ENCODE results near the gene TEDC2. TPM values are rescaled to one million over a fixed set of nuclear protein-coding genes. Genes with fewer than 3 reads are reported as not detected.

The TEDC2 gene
- total and polyA plus RNA-seq, 9 of the 15 experiments (the other 6 are each of a cell fraction or from before 2014, with no cell fraction given): 0.75 to 57.0 (median 17.6) TPM

DNA sequence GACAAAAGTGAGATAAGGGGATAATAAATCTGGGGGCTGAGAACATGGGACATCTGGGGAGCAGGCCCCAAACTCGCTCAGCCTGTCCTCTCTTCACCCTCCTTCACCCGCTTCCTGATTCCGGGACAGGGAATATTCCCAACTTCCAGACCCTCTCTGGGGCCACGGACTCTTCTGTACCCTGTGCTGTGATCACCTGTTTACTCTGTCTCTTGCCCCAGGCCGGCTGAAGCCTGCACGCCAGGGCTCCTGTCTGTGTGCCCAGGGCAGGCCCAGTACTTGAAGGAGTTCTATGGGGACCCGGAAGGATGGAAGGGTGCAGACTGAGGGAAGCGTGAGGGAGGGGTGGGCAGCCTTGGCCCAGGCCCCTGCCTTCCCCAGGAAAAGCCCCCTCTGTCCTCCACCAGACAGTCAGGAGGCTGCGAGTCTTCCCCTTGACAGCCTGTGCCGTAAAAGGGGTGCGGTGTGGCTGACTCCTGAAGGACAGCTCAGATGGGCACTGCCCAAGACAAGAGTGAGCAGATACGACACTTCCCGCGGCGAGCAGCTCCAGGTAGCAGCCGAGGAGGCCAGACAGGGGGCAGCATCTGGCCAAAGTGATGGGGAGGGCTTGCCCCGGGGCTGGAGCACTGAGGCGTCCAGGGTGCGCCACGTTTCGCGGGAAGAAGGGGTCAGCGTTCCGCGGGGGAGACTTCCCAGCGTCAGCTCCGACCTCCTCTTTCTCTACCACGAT, 31.7 kb upstream of the TEDC2 start (continued):
- TF ChIP-seq, protein P1, sequence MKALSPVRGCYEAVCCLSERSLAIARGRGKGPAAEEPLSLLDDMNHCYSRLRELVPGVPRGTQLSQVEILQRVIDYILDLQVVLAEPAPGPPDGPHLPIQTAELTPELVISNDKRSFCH (CRISPR knock-in tag; IDR thresholded peaks at IDR 0.05): no peak
- TF ChIP-seq, protein P1 (tag; IDR thresholded peaks at IDR 0.05): no peak
- TF ChIP-seq MTA2 (IDR thresholded peaks at IDR 0.05; ENCODE audit: low read depth) (no peak), HNRNPLL (IDR thresholded peaks at IDR 0.05; ENCODE audit: low read depth, low read length, poor library complexity, severe bottlenecking) (peak; percentile 7), SIN3A (IDR thresholded peaks at IDR 0.05; ENCODE audit: borderline replicate concordance in 2 of 2, control insufficient read depth in 1 of 2, low read depth in 2 of 2, low read length in 2 of 2) (0 out of 4 replicates have a peak, but pooled peaks of 1 of the 2 experiments have one; percentile 37), ZNF696 (CRISPR knock-in tag; conservative IDR thresholded peaks at IDR 0.05) (no peak), NFATC3 (IDR thresholded peaks at IDR 0.05) (no peak)
- TF ChIP-seq, protein P2, sequence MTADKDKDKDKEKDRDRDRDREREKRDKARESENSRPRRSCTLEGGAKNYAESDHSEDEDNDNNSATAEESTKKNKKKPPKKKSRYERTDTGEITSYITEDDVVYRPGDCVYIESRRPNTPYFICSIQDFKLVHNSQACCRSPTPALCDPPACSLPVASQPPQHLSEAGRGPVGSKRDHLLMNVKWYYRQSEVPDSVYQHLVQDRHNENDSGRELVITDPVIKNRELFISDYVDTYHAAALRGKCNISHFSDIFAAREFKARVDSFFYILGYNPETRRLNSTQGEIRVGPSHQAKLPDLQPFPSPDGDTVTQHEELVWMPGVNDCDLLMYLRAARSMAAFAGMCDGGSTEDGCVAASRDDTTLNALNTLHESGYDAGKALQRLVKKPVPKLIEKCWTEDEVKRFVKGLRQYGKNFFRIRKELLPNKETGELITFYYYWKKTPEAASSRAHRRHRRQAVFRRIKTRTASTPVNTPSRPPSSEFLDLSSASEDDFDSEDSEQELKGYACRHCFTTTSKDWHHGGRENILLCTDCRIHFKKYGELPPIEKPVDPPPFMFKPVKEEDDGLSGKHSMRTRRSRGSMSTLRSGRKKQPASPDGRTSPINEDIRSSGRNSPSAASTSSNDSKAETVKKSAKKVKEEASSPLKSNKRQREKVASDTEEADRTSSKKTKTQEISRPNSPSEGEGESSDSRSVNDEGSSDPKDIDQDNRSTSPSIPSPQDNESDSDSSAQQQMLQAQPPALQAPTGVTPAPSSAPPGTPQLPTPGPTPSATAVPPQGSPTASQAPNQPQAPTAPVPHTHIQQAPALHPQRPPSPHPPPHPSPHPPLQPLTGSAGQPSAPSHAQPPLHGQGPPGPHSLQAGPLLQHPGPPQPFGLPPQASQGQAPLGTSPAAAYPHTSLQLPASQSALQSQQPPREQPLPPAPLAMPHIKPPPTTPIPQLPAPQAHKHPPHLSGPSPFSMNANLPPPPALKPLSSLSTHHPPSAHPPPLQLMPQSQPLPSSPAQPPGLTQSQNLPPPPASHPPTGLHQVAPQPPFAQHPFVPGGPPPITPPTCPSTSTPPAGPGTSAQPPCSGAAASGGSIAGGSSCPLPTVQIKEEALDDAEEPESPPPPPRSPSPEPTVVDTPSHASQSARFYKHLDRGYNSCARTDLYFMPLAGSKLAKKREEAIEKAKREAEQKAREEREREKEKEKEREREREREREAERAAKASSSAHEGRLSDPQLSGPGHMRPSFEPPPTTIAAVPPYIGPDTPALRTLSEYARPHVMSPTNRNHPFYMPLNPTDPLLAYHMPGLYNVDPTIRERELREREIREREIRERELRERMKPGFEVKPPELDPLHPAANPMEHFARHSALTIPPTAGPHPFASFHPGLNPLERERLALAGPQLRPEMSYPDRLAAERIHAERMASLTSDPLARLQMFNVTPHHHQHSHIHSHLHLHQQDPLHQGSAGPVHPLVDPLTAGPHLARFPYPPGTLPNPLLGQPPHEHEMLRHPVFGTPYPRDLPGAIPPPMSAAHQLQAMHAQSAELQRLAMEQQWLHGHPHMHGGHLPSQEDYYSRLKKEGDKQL (CRISPR knock-in tag; IDR thresholded peaks at IDR 0.05; ENCODE audit: borderline replicate concordance): 0 out of 2 replicates have a peak, but pooled peaks have one; percentile 26
- TF ChIP-seq, protein P3, sequence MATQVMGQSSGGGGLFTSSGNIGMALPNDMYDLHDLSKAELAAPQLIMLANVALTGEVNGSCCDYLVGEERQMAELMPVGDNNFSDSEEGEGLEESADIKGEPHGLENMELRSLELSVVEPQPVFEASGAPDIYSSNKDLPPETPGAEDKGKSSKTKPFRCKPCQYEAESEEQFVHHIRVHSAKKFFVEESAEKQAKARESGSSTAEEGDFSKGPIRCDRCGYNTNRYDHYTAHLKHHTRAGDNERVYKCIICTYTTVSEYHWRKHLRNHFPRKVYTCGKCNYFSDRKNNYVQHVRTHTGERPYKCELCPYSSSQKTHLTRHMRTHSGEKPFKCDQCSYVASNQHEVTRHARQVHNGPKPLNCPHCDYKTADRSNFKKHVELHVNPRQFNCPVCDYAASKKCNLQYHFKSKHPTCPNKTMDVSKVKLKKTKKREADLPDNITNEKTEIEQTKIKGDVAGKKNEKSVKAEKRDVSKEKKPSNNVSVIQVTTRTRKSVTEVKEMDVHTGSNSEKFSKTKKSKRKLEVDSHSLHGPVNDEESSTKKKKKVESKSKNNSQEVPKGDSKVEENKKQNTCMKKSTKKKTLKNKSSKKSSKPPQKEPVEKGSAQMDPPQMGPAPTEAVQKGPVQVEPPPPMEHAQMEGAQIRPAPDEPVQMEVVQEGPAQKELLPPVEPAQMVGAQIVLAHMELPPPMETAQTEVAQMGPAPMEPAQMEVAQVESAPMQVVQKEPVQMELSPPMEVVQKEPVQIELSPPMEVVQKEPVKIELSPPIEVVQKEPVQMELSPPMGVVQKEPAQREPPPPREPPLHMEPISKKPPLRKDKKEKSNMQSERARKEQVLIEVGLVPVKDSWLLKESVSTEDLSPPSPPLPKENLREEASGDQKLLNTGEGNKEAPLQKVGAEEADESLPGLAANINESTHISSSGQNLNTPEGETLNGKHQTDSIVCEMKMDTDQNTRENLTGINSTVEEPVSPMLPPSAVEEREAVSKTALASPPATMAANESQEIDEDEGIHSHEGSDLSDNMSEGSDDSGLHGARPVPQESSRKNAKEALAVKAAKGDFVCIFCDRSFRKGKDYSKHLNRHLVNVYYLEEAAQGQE (IDR thresholded peaks at IDR 0.05; ENCODE audit: borderline replicate concordance): peak; percentile 47; the same call in 1 of the 2 replicates
- TF ChIP-seq, protein P3 (CRISPR knock-in tag; IDR thresholded peaks at IDR 0.05; ENCODE audit: low read depth): no peak
- TF ChIP-seq, protein P4, sequence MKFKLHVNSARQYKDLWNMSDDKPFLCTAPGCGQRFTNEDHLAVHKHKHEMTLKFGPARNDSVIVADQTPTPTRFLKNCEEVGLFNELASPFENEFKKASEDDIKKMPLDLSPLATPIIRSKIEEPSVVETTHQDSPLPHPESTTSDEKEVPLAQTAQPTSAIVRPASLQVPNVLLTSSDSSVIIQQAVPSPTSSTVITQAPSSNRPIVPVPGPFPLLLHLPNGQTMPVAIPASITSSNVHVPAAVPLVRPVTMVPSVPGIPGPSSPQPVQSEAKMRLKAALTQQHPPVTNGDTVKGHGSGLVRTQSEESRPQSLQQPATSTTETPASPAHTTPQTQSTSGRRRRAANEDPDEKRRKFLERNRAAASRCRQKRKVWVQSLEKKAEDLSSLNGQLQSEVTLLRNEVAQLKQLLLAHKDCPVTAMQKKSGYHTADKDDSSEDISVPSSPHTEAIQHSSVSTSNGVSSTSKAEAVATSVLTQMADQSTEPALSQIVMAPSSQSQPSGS (CRISPR knock-in tag; IDR thresholded peaks at IDR 0.05): no peak

Data from K562 (cell line).